ENCODE data around the gene TBPL1. TPM values are rescaled to one million over a fixed set of nuclear protein-coding genes. Genes with fewer than 3 reads are reported as not detected.

The TBPL1 gene
- polyA plus RNA-seq, 2 of the 4 experiments (the other 2 are of a cell fraction): 22.4 to 41.1 TPM

DNA sequence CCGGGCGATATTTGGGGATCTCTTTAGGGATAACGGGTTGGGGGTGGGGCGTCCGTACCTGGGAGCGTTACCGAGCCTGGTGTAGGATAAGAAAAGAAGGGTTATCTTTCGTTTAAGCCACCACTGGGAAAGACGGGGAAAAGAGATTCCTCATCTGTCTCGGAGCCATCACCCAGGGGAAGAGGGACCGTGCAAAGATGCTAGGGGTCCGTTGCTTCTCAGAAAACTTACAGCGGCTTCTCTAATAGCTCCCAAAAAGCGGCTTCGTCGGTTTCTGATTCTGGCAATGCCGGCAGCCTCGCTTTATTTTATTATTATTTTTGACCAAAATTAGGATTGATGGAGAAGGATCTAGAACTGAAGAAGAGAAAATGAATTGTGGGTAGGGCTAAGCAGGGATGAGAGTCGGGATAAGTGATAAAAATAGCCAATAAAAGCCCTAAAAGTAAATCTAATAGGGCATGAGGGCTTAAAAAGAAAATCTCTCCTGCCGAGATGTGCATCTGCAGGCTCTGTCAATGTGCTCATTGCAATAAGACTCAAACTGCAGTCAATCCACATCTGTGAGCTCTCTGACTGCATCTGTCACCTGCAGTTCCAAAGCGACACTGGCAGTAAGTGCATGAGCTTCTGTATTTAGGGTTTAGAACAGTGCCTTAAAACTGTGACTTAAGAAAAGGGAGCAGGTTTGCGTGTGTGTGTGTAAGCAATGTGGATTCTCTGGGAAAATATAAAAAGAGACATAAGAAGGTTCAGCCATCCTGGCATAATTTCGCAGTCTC is 801 bp downstream of the TBPL1 start:
- TF ChIP-seq POLR2A (IDR thresholded peaks at IDR 0.05; ENCODE audit: low read length): no peak
- no peak for TF ChIP-seq TP53 (CRISPR knock-in tag; IDR thresholded peaks at IDR 0.05)
- no peak for TF ChIP-seq ZNF302 (CRISPR knock-in tag; IDR thresholded peaks at IDR 0.05)
- TF ChIP-seq, protein P1, sequence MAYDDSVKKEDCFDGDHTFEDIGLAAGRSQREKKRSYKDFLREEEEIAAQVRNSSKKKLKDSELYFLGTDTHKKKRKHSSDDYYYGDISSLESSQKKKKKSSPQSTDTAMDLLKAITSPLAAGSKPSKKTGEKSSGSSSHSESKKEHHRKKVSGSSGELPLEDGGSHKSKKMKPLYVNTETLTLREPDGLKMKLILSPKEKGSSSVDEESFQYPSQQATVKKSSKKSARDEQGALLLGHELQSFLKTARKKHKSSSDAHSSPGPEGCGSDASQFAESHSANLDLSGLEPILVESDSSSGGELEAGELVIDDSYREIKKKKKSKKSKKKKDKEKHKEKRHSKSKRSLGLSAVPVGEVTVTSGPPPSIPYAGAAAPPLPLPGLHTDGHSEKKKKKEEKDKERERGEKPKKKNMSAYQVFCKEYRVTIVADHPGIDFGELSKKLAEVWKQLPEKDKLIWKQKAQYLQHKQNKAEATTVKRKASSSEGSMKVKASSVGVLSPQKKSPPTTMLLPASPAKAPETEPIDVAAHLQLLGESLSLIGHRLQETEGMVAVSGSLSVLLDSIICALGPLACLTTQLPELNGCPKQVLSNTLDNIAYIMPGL (CRISPR knock-in tag; IDR thresholded peaks at IDR 0.05; ENCODE audit: borderline replicate concordance): no peak
- no peak for TF ChIP-seq ZSCAN20 (CRISPR knock-in tag; IDR thresholded peaks at IDR 0.05)
- TF ChIP-seq, protein P2, sequence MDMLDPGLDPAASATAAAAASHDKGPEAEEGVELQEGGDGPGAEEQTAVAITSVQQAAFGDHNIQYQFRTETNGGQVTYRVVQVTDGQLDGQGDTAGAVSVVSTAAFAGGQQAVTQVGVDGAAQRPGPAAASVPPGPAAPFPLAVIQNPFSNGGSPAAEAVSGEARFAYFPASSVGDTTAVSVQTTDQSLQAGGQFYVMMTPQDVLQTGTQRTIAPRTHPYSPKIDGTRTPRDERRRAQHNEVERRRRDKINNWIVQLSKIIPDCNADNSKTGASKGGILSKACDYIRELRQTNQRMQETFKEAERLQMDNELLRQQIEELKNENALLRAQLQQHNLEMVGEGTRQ (IDR thresholded peaks at IDR 0.05): no peak
- no peak for TF ChIP-seq ZC3H11A (IDR thresholded peaks at IDR 0.05)
- no peak for TF ChIP-seq NR3C1 (IDR thresholded peaks at IDR 0.05)
- POLR2A ChIA-PET: interaction anchor here (0.9 to 1.4 kb wide), 2 partner anchors 9 to 143 kb away, joined by 3 read pairs; no protein-coding TSS in a partner anchor
- WGBS (ENCODE audit: missing lambda C conversion rate): 14% methylated on average over 22 of the region's 23 CpGs
- Histone ChIP-seq H3K4me3 (peak overlapping the region; percentile 77), H3K4me2 (peak overlapping the region; percentile 96), H3K27ac (peak overlapping the region; percentile 89 to 94), H3K9me3 (no peaks in the 10 kb centered on the region), H3K4me1 (peaks cover 23% of the 10 kb centered on the region)
- CTCF ChIA-PET: interaction anchor here (0.5 to 3.4 kb wide), 11 partner anchors 8 to 110 kb away, joined by 3 to 11 read pairs (median 3); no protein-coding TSS in a partner anchor
- no peak for FAIRE-seq
- no peak for DNase-seq (ENCODE audit: low read depth in 1 of 2, low spot score in 1 of 2)
- ATAC-seq: no peak; a peak in 1 of 6 replicates

DNA sequence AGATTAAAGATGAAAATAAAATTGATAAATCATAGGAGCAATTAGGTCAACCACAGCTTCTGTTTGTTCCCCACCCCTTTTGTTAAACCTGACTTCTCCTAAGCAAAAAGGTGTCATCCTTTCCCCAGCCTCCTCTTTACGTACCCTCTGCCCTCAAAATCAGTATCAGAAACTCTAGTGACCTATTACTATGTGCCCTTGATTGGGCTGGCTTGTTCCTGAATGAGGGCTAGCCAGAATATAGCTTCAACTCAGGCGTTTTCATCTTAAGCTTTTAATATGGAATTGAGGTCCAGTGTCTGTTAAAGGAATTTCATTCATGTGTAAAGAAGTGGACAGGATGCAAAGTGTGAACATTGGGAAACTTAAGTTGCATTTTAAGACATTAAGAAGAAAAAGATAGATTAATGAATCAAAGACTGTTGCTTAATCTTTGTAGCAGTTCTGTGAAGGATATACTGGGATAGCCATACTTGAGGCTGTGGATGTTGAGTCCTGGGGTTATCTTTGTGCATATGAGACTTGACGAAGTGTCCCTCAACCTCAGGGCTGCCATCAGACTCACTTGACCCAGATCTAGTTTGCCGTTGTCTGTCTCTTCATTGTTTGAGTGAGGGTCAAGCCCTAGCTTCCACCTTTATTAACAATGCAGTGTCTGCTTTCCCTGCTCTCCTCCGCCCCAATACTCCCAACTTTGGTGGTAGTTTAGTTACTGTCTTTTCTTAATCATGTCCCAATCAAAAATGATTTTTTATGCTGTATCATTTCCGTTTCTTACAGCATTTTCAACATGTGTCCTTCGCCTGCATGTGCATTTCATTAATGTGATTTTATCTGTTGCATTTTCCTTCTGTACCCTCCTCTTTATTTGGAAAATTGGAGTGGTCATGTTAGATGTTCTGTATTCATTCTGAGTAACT is 1.9 kb downstream of the TBPL1 start:
- ATAC-seq (no peak), FAIRE-seq (no peak), DNase-seq (ENCODE audit: low read depth in 1 of 2, low spot score in 1 of 2) (no peak)
- Histone ChIP-seq H3K27ac (no peak overlapping the region), H3K4me2 (peak overlapping the region; percentile 96), H3K9me3 (no peaks in the 10 kb centered on the region), H3K4me3 (no peak overlapping the region), H3K4me1 (peaks cover 24% of the 10 kb centered on the region)
- ChIA-PET CTCF (interaction anchor here (0.9 to 3.4 kb wide), 7 partner anchors 11 to 109 kb away, joined by 3 to 11 read pairs (median 4); no protein-coding TSS in a partner anchor), POLR2A (no interaction called here)
- TF ChIP-seq, protein P3, sequence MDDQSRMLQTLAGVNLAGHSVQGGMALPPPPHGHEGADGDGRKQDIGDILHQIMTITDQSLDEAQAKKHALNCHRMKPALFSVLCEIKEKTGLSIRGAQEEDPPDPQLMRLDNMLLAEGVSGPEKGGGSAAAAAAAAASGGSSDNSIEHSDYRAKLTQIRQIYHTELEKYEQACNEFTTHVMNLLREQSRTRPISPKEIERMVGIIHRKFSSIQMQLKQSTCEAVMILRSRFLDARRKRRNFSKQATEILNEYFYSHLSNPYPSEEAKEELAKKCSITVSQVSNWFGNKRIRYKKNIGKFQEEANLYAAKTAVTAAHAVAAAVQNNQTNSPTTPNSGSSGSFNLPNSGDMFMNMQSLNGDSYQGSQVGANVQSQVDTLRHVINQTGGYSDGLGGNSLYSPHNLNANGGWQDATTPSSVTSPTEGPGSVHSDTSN (IDR thresholded peaks at IDR 0.05): no peak
- no peak for TF ChIP-seq GATA3 (IDR thresholded peaks at IDR 0.05; ENCODE audit: borderline replicate concordance)
- no peak for TF ChIP-seq TFCP2L1 (CRISPR knock-in tag; IDR thresholded peaks at IDR 0.05)
- no peak for TF ChIP-seq RFX5 (IDR thresholded peaks at IDR 0.05)
- no peak for TF ChIP-seq FOXS1 (CRISPR knock-in tag; IDR thresholded peaks at IDR 0.05)
- no peak for TF ChIP-seq FOSL2 (IDR thresholded peaks at IDR 0.05)
- no peak for TF ChIP-seq FOSL2 (CRISPR knock-in tag; IDR thresholded peaks at IDR 0.05)
- TF ChIP-seq KDM5A (IDR thresholded peaks at IDR 0.05): no peak
- no peak for TF ChIP-seq FOSB (CRISPR knock-in tag; IDR thresholded peaks at IDR 0.05)
- no peak for TF ChIP-seq HOXB5 (CRISPR knock-in tag; IDR thresholded peaks at IDR 0.05)
- TF ChIP-seq CBX8 (IDR thresholded peaks at IDR 0.05): no peak
- 68% methylated on average over 7 of the region's 7 CpGs for WGBS (ENCODE audit: missing lambda C conversion rate)
